Peyer's patch (tissue), 4 donors: Measurements from ENCODE around the gene AGO3. TPM values are rescaled to one million over a fixed set of nuclear protein-coding genes. Genes with fewer than 3 reads are reported as not detected.

Source experiments
- DNase-seq, 3 donors: peaks; one replicate each; pipeline ENCODE4 v3.0.0-alpha.2; 2017 to 2019
- H3K27ac ChIP-seq, 4 donors: fragments of 200-600 bp; sonication (generic); one replicate each; pipeline ENCODE4 v1.5.1; 2016 to 2019
- H3K27me3 ChIP-seq, 2 donors: fragments of 200-600 bp; sonication (generic); one replicate each; pipeline ENCODE4 v1.5.1; 2019
- H3K36me3 ChIP-seq, 3 donors: fragments of 200-600 bp; sonication (generic); one replicate each; pipeline ENCODE4 v1.5.1; 2016 to 2019
- H3K4me1 ChIP-seq, 4 donors: fragments of 200-600 bp; sonication (generic); one replicate each; pipeline ENCODE4 v1.5.1; 2016 to 2019
- H3K4me3 ChIP-seq, 4 donors: fragments of 200-600 bp; sonication (generic); 1 replicate in 3 of 4; 2 replicates in 1 of 4; pipeline ENCODE4 v1.5.1; 2016 to 2019; ENCODE audit warnings: mild to moderate bottlenecking in 1 of 4
- H3K9me3 ChIP-seq, 4 donors: fragments of 200-600 bp; sonication (generic); one replicate each; pipeline ENCODE4 v1.5.1; 2016 to 2019; ENCODE audit warnings: mild to moderate bottlenecking in 1 of 4
- CTCF ChIP-seq, 6 experiments: fragments of 450-650 bp in 4 of 6; fragments of 200-600 bp in 2 of 6; sonication (generic) in 1 of 6; IDR thresholded peaks; one replicate each; pipeline ENCODE4 v1.5.1; 2017 to 2019; ENCODE audit warnings: antibody characterized with exemption in 6 of 6, mild to moderate bottlenecking in 3 of 6, moderate library complexity in 1 of 6
- POLR2A ChIP-seq, 2 donors: fragments of 450-650 bp; IDR thresholded peaks; one replicate each; pipeline ENCODE4 v1.5.1; 2017; ENCODE audit warnings: antibody characterized with exemption in 2 of 2, mild to moderate bottlenecking in 2 of 2, moderate library complexity in 2 of 2
- total RNA-seq, 4 donors: library from RNA; depleted of rRNA; stranded (reverse); fragments of >200 nt; gene quantifications; one replicate each; pipeline ENCODE4 v1.1.0, GENCODE V29; 2016

Gene AGO3
- total RNA-seq, 4 donors from 2014 or later: 12.1 to 33.0 (median 18.6) TPM

GRCh38 chr1:35893051-35893879 is 37.6 kb upstream of the AGO3 start:
- Histone ChIP-seq H3K4me3 (no peak overlapping the region), H3K27me3 (no peaks in the 10 kb centered on the region), H3K27ac (peak overlapping the region in 1 of 4 donors; percentile 21), H3K36me3 (peaks cover 0 to 88% (median 4%) of the 10 kb centered on the region in 3 donors), H3K4me1 (peaks cover 0 to 2% (median 0%) of the 10 kb centered on the region in 4 donors), H3K9me3 (no peaks in the 10 kb centered on the region)
- TF ChIP-seq POLR2A (IDR thresholded peaks at IDR 0.05) (no peak), CTCF (IDR thresholded peaks at IDR 0.05) (no peak)
- DNase-seq: no peak

GRCh38 chr1:35894183-35894582 is 36.7 kb upstream of the AGO3 start:
- no peak overlapping the region for H3K4me3 ChIP-seq
- no peak for TF ChIP-seq CTCF (IDR thresholded peaks at IDR 0.05)
- no peak for TF ChIP-seq POLR2A (IDR thresholded peaks at IDR 0.05)
- no peaks in the 10 kb centered on the region for H3K9me3 ChIP-seq
- peaks cover 0 to 95% (median 4%) of the 10 kb centered on the region in 3 donors for H3K36me3 ChIP-seq
- no peaks in the 10 kb centered on the region for H3K4me1 ChIP-seq
- no peaks in the 10 kb centered on the region for H3K27me3 ChIP-seq
- peak overlapping the region in 1 of 4 donors; percentile 21 for H3K27ac ChIP-seq
- DNase-seq: peak in 2 of 3 donors; percentile 55 to 60

- H3K27me3 ChIP-seq: no peaks in the 10 kb centered on the region
- H3K4me3 ChIP-seq: no peak overlapping the region
- no peak for TF ChIP-seq CTCF (IDR thresholded peaks at IDR 0.05)
- TF ChIP-seq POLR2A (IDR thresholded peaks at IDR 0.05): no peak
- no peaks in the 10 kb centered on the region for H3K9me3 ChIP-seq
- no peak for DNase-seq
- no peak overlapping the region for H3K27ac ChIP-seq
- no peaks in the 10 kb centered on the region for H3K4me1 ChIP-seq
- peaks cover 0 to 90% (median 4%) of the 10 kb centered on the region in 3 donors for H3K36me3 ChIP-seq
These were observed 36.2 kb upstream of the AGO3 start for GRCh38 chr1:35894656-35895055.

- peaks cover 0 to 81% (median 4%) of the 10 kb centered on the region in 3 donors for H3K36me3 ChIP-seq
- no peaks in the 10 kb centered on the region for H3K9me3 ChIP-seq
- TF ChIP-seq POLR2A (IDR thresholded peaks at IDR 0.05): no peak
- TF ChIP-seq CTCF (IDR thresholded peaks at IDR 0.05): no peak
- H3K4me1 ChIP-seq: no peaks in the 10 kb centered on the region
- no peak overlapping the region for H3K4me3 ChIP-seq
- no peaks in the 10 kb centered on the region for H3K27me3 ChIP-seq
- H3K27ac ChIP-seq: no peak overlapping the region
- no peak for DNase-seq
These were observed 31.0 kb upstream of the AGO3 start for GRCh38 chr1:35899941-35900340.

- Histone ChIP-seq H3K9me3 (no peaks in the 10 kb centered on the region), H3K36me3 (peaks cover 0 to 79% (median 3%) of the 10 kb centered on the region in 3 donors), H3K4me3 (no peak overlapping the region), H3K27me3 (no peaks in the 10 kb centered on the region), H3K27ac (no peak overlapping the region), H3K4me1 (no peaks in the 10 kb centered on the region)
- no peak for DNase-seq
- no peak for TF ChIP-seq POLR2A (IDR thresholded peaks at IDR 0.05)
- TF ChIP-seq CTCF (IDR thresholded peaks at IDR 0.05): no peak
These were observed 29.7 kb upstream of the AGO3 start for GRCh38 chr1:35901235-35901634.
